Thyroid gland (tissue), 4 donors: Measurements from ENCODE around the gene HRH3. TPM values are rescaled to one million over a fixed set of nuclear protein-coding genes. Genes with fewer than 3 reads are reported as not detected.
A peak's percentile ranks its signal among the peaks of the same experiment; 100 is the strongest.

ENCODE experiments used
- DNase-seq, 2 donors: peaks; one replicate each; pipeline ENCODE4 v3.0.0-alpha.2; 2019
- H3K27ac ChIP-seq, 3 donors: fragments of 200-600 bp; sonication (generic); 1 replicate in 2 of 3; 2 replicates in 1 of 3; pipeline ENCODE4 v1.5.1; 2016 to 2019; ENCODE audit warnings: mild to moderate bottlenecking in 1 of 3, moderate library complexity in 1 of 3
- H3K27me3 ChIP-seq: fragments of 200-600 bp; sonication (generic); one replicate; pipeline ENCODE4 v1.5.1; 2019
- H3K36me3 ChIP-seq, 2 donors: fragments of 200-600 bp; sonication (generic); one replicate each; pipeline ENCODE4 v1.5.1; 2016 to 2019
- H3K4me1 ChIP-seq, 2 donors: fragments of 200-600 bp; sonication (generic); one replicate each; pipeline ENCODE4 v1.5.1; 2017 to 2019
- H3K4me3 ChIP-seq, 3 donors: fragments of 200-600 bp; sonication (generic); replicated peaks in 1 of 3; 1 replicate in 2 of 3; 2 replicates in 1 of 3; pipeline ENCODE4 v1.5.1; 2016; ENCODE audit warnings: mild to moderate bottlenecking in 1 of 3
- H3K9me3 ChIP-seq: fragments of 200-600 bp; sonication (generic); one replicate; pipeline ENCODE4 v1.5.1; 2017
- POLR2A ChIP-seq, 2 donors: fragments of 450-650 bp; IDR thresholded peaks; one replicate each; pipeline ENCODE4 v1.6.1; 2017; ENCODE audit warnings: antibody characterized with exemption in 2 of 2, mild to moderate bottlenecking in 2 of 2, moderate library complexity in 1 of 2
- WGBS, 2 donors: methylation state at CpG; one replicate each; pipeline ENCODE4 v1.1.5; 2017; 5-methylcytosine and 5-hydroxymethylcytosine counted together
- intact Hi-C: fragments of 100-400 bp; cut with DNase I; formaldehyde crosslinking; loops from one replicate; pipeline ENCODE4 v1.15.1; 2023
- total RNA-seq, 4 donors: library from RNA; depleted of rRNA; stranded (reverse); fragments of >200 nt; gene quantifications; one replicate each; pipeline ENCODE4 v1.2.3, GENCODE V29; 2016
- TF ChIP-seq, protein P1 (sequence below), 6 experiments: fragments of 200-600 bp in 3 of 6; fragments of 450-650 bp in 3 of 6; sonication (generic) in 3 of 6; IDR thresholded peaks; one replicate each; pipeline ENCODE4 v1.5.1; 2016 to 2019; ENCODE audit warnings: antibody characterized with exemption in 6 of 6, mild to moderate bottlenecking in 2 of 6, inconsistent platforms in 1 of 6, moderate library complexity in 1 of 6

Gene HRH3
- total RNA-seq, 4 donors from 2014 or later, result not detected

DNA sequence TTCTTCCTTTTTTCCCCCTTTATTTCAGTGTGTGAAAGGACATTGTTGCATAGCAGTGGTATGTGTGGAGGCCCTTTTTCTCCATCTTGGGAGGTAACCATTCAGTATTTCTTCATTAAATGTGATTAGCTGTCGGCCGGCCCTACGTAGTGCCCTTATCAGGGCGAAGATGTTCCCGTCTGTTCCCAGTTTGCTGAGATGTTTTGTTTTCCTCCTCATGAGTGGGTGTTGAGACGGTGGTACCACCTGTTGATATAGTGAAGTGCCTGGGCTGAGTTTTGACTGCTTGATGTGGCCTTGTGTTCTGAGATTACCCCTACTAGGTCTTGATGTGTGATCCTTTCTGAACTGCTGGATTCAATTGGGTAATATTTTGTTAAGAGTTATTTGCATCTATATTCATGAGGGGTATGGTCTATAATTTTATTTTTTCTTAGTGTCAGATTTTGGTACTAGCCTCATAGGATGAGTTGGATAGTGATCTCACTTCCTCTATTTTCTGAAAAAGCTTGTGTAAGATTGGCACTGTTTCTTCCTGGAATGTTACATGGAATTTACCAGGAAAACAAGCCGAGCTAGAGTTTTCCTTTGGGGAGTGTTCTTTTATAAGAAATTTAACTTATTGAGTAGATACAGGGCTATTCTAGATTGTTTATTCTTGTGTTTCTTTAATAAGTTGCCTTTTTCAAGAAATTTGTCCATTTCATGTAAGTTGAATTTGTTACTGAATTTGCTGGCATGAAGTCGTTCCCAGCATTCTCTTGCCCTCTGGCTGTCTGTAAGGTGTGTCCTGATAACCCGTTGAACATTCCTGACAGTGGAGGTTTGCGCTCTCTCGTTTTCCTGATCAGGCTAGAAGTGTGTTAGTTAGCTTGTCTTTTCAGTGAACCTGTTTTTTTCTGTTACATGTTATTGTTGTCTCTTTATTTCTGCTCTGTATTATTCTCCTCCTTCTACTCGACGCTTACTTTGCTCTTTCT, 32.9 kb downstream of the HRH3 start:
- Histone ChIP-seq H3K36me3 (no peaks in the 10 kb centered on the region), H3K27me3 (no peaks in the 10 kb centered on the region), H3K4me1 (peaks cover 7 to 14% of the 10 kb centered on the region in 2 donors), H3K27ac (no peak overlapping the region), H3K4me3 (no peak overlapping the region), H3K9me3 (no peaks in the 10 kb centered on the region)
- no peak for TF ChIP-seq POLR2A (IDR thresholded peaks at IDR 0.05)
- TF ChIP-seq, protein P1, sequence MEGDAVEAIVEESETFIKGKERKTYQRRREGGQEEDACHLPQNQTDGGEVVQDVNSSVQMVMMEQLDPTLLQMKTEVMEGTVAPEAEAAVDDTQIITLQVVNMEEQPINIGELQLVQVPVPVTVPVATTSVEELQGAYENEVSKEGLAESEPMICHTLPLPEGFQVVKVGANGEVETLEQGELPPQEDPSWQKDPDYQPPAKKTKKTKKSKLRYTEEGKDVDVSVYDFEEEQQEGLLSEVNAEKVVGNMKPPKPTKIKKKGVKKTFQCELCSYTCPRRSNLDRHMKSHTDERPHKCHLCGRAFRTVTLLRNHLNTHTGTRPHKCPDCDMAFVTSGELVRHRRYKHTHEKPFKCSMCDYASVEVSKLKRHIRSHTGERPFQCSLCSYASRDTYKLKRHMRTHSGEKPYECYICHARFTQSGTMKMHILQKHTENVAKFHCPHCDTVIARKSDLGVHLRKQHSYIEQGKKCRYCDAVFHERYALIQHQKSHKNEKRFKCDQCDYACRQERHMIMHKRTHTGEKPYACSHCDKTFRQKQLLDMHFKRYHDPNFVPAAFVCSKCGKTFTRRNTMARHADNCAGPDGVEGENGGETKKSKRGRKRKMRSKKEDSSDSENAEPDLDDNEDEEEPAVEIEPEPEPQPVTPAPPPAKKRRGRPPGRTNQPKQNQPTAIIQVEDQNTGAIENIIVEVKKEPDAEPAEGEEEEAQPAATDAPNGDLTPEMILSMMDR (IDR thresholded peaks at IDR 0.05), result no peak
- DNase-seq, result peak in 1 of 2 donors; percentile 9
- intact Hi-C loops, result no loop called here
- WGBS, 2 donors, result 66 to 72% methylated on average over 13 of the region's 13 CpGs

DNA sequence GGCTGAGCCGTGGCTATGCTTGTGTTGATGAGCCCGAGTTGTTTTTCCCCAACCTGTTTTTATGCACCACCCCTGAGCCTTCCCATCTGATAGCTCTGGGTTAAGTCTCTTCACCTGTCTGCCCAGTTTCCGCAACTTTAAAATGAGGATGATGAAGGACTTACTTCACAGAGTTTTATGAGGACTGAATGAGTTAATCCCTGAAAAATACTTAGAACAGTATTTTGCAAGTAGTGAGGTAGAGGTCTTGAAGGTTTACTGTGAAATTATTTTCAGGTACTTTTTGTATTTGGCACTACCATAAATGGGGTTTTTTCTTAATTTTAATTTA, 34.0 kb downstream of the HRH3 start:
- WGBS, 2 donors, result 79 to 86% methylated on average over 3 of the region's 3 CpGs
- intact Hi-C loops, result no loop called here
- H3K4me1 ChIP-seq, result peaks cover 7 to 21% of the 10 kb centered on the region in 2 donors
- no peak overlapping the region for H3K4me3 ChIP-seq
- TF ChIP-seq, protein P1 (IDR thresholded peaks at IDR 0.05), result no peak
- no peak for TF ChIP-seq POLR2A (IDR thresholded peaks at IDR 0.05)
- no peaks in the 10 kb centered on the region for H3K9me3 ChIP-seq
- no peak overlapping the region for H3K27ac ChIP-seq
- H3K27me3 ChIP-seq, result no peaks in the 10 kb centered on the region
- H3K36me3 ChIP-seq, result no peaks in the 10 kb centered on the region
- DNase-seq, result no peak

DNA sequence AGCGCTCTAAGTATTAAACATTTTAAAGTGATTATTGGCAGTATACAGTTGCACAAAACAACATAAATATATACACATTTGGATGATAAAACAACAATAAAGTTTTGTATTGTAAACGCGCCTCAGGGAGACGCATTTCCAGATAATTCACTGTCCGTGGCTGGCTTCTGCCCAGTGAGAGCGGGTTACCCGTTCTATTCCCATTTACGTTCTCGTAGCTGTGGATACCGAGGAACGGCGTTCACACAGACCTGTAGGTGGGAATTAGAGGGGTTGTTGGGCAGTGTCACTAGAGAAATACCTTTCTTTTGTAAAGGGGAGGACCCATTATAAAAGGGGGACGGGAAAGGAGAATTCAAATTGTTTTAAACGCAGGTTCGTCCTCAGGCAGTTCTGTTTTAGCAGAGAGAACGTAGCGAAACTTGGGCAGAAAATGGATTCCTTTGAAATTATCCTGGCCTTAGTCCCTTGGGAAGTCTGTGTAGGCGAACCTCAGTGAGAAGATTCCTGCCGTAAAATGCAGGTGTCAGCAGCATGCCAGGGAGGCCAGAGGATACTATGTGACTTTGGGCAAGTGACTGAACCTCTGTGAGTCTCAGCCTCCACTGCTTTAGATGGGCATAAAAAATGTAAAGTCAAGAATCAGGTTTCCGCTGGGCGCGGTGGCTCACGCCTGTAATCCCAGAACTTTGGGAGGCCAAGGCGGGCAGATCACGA, 36.5 kb downstream of the HRH3 start:
- Histone ChIP-seq H3K4me1 (peaks cover 7 to 21% of the 10 kb centered on the region in 2 donors), H3K27ac (peak overlapping the region in 2 of 3 donors; percentile 75 to 87), H3K36me3 (peaks cover 6 to 8% of the 10 kb centered on the region in 2 donors), H3K9me3 (no peaks in the 10 kb centered on the region), H3K4me3 (peak overlapping the region; percentile 54 to 99 (median 72)), H3K27me3 (no peaks in the 10 kb centered on the region)
- 28 to 29% methylated on average over 25 of the region's 25 CpGs for WGBS, 2 donors
- DNase-seq, result no peak
- intact Hi-C loops, result no loop called here
- TF ChIP-seq, protein P1 (IDR thresholded peaks at IDR 0.05), result no peak
- TF ChIP-seq POLR2A (IDR thresholded peaks at IDR 0.05), result no peak

DNA sequence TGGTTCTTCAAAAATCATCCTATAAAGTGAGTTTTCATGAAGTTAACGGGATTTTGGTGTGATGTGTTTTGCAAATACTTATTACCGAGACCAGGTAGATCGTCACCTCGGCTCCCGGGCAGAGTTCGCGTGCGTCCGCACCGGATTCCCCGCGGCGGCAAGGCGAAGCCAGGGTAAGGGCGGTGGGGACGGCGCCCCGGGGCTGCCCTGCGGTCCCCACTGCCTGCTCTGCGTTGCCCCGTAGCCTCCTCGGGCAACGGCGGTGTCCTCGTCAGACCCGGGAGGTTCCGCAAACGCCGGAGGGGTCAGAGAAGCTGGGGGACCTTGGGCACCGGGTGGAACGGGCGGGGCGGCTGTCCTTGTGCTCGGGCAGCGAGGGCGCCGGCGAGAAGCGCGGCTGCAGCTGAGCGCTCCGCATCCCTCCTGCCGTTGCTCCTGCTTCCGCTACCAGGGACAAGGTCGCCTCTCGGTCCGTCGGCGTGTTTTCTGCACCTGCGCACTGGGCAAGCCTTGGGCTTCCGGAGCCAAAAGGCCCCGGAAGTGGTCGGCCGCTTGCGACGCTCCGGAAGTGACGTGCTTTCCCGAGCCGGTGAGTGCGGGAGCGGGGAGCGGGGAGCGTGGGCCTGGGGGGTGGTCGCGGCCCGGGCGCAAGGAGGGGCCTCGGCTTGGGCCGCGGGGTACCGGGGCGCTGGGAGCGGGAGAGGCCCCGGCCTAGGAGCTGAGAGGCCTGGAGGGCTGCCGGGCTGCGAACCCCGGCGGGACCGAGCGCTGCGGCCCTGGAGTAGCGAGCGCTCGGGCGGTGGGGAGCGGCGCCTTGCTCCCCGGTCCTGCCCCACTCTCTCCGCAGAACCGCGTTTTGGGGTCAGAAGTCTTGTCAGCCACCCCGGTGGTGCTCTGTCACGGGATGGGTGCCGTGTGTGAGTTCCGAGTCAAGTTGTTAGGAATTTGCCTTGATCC, 37.3 kb downstream of the HRH3 start, which contains the start of gene MTG2:
MTG2 (plus strand) TSS at position 560 of the 957 bp plus-strand sequence. CDS start 10,393 bp downstream, outside the sequence.
- H3K4me1 ChIP-seq, result peaks cover 7 to 21% of the 10 kb centered on the region in 2 donors
- 0% methylated on average over 28 to 52 of the region's 96 CpGs for WGBS, 2 donors
- H3K4me3 ChIP-seq, result peak within 1 kb of the TSS; percentile 54 to 99 (median 72)
- peak; percentile 19 to 93 for TF ChIP-seq POLR2A (IDR thresholded peaks at IDR 0.05)
- TF ChIP-seq, protein P1 (IDR thresholded peaks at IDR 0.05), result no peak
- intact Hi-C loops, result no loop called here
- peak within 1 kb of the TSS; percentile 75 to 87 (median 87) for H3K27ac ChIP-seq
- H3K27me3 ChIP-seq, result no peaks in the 10 kb centered on the region
- peaks cover 6 to 8% of the 10 kb centered on the region in 2 donors for H3K36me3 ChIP-seq
- peak; percentile 94 to 96 for DNase-seq
- no peaks in the 10 kb centered on the region for H3K9me3 ChIP-seq
